CD4-positive, alpha-beta T cell treated with Interleukin-4 for 4 hours (primary cell): ENCODE results near the gene NHLRC4.

ENCODE experiments used
- DNase-seq: peaks from one replicate; pipeline ENCODE4 v3.0.0-alpha.2; 2020

NHLRC4 gene

GRCh38 chr16:531494-532125 is 35.2 kb upstream of the NHLRC4 start:
- no peak for DNase-seq

- DNase-seq, result no peak
Measured at GRCh38 chr16:533391-534123, 33.2 kb upstream of the NHLRC4 start.

GRCh38 chr16:534135-534534 is 32.7 kb upstream of the NHLRC4 start:
- DNase-seq, result no peak

GRCh38 chr16:534856-535445 is 31.9 kb upstream of the NHLRC4 start:
- DNase-seq, result no peak

- DNase-seq, result no peak
Measured at GRCh38 chr16:535446-536405, 31.1 kb upstream of the NHLRC4 start.

GRCh38 chr16:536746-537145 is 30.1 kb upstream of the NHLRC4 start:
- DNase-seq, result no peak

- no peak for DNase-seq
Measured at GRCh38 chr16:537415-538335, 29.1 kb upstream of the NHLRC4 start.

- no peak for DNase-seq
Measured at GRCh38 chr16:539901-540530, 26.8 kb upstream of the NHLRC4 start.

- no peak for DNase-seq
Measured at GRCh38 chr16:540645-541340, 26.0 kb upstream of the NHLRC4 start.

GRCh38 chr16:543301-544164 is 23.3 kb upstream of the NHLRC4 start:
- DNase-seq, result no peak

- DNase-seq, result no peak
Measured at GRCh38 chr16:544517-544916, 22.3 kb upstream of the NHLRC4 start.

- DNase-seq, result no peak
Measured at GRCh38 chr16:546909-547770, 19.7 kb upstream of the NHLRC4 start.

- DNase-seq, result no peak
Measured at GRCh38 chr16:548586-548985, 18.2 kb upstream of the NHLRC4 start.

- no peak for DNase-seq
Measured at GRCh38 chr16:549544-550263, 17.1 kb upstream of the NHLRC4 start.

GRCh38 chr16:551210-551609 is 15.6 kb upstream of the NHLRC4 start:
- no peak for DNase-seq

GRCh38 chr16:552171-552570 is 14.6 kb upstream of the NHLRC4 start:
- DNase-seq, result no peak

GRCh38 chr16:553601-554296 is 13.1 kb upstream of the NHLRC4 start:
- DNase-seq, result no peak

GRCh38 chr16:554297-554621 is 12.5 kb upstream of the NHLRC4 start:
- no peak for DNase-seq
